ENCODE results near the gene GUCA1A. TPM values are rescaled to one million over a fixed set of nuclear protein-coding genes. Genes with fewer than 3 reads are reported as not detected.
"Not testable (repeated sequence)": the region's sequence is repeated elsewhere in the genome, so short reads cannot be mapped to it uniquely, and the experiment has no call there.

Gene GUCA1A
- polyA plus RNA-seq, 3 donors = 0.07 to 0.24 (median 0.15) TPM

DNA sequence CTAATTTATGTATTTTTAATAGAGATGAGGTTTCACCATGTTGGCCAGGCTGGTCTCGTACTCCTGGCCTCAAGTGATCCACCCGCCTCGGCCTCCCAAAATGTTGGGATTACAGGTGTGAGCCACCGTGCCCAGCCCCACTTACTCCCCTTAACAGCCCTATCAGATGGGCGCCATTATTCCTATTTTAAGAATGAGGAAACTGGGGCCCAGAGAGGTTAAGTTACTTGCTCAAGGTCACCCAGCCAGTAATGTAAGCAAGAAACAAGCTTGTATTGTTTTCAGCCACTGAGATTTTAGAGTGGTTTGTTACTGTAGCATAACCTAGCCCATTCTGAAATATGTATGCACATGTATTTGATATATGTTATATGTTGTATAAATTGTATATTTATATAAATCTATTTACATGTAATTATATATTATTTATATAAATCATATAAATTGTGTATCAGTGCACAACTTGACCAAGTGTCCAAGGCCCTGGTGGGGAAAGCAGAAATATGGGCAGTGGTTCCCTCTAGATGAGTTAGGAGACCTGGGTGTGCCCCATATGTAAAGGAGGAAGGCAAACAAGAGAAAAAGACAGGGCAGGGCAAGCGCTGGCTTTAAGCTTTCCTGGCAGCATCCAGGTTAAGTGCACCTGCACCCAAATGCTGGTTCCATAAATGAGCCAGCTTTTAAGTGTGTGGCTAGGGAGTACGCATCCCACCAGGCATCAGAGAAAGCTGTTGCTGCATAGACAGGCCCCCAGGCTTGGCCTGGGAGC is 1.2 kb upstream of the GUCA1A start:
- no peak for DNase-seq (ENCODE audit: low read depth in 3 of 3, low spot score in 2 of 3)

DNA sequence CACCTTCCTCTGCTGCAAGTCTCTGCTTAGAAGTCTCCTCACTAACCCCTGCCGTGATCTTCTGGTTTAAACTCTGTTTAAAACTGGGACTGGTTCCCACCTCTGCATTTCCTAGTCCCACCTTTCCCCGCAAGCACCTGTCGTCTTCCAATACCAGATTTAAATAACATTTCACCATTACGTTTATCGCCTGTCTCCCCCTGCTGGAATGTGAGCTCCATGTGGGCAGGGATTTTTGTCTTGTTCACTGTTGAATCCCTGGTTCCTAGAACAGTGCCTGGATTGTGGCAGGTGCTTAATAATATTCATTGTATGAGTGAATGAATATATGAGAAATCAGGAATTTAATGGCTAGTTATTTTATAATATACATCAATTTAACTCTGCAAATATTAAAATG is 2.7 kb downstream of the GUCA1A start:
- no peak for DNase-seq (ENCODE audit: low read depth in 3 of 3, low spot score in 2 of 3)

DNA sequence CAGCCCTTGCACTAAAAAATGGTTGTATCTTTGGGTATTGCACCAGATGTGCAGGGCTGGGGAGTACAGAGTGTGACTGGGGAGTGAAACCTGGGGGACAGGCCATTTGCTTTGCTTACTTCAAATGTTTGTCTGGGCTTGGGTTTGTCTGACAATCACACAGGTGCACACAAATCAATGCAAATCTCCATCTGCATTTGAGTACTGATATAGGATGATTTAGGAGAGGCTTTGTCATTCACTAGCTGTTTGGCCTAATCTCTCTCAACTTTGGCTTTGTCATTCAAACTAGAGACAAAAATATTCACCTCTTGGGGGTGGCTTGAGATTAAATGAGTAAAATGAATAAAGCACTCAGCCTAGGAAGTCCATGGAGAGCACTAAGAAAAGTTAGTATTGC is 3.8 kb downstream of the GUCA1A start:
- DNase-seq (ENCODE audit: low read depth in 3 of 3, low spot score in 2 of 3) = no peak

DNA sequence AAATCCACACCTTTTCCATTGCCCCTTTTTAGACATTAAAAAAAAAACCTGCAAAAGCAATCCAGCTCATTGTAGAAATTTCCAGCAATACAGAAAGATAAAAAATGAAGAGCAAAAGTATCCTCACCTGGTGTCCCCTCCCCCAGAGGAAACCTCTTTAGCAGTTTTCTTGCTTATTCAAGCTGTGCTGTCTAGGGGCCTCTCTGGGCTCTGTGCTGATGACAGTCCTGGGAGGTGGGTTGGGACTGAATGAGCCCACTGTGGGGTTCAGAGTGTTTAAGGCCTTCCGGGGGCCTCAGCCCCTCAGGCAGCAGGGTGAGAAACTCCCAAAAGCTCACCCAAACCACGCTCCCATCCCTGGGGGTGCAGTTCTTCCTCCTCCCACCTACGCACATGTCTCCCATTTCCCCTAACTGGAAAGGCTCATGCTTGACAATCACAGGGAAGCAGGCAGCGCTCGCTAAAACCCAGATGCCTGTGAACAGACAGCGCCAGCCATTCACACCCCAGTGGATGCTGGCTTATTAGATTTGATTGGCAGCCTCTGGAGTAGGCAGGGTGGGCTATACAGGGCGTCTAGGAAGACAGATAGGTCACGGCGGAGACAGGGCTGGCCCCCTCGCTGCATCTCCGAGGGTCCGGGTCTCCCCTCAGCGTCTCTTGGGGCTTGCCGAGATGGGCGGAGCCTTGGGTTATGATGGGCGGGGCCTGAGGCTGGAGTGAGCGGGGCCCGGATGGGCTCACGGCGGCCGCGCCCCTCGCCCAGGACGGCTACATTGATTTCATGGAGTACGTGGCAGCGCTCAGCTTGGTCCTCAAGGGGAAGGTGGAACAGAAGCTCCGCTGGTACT is 4.6 kb downstream of the GUCA1A start:
- no peak for DNase-seq (ENCODE audit: low read depth in 3 of 3, low spot score in 2 of 3)

DNA sequence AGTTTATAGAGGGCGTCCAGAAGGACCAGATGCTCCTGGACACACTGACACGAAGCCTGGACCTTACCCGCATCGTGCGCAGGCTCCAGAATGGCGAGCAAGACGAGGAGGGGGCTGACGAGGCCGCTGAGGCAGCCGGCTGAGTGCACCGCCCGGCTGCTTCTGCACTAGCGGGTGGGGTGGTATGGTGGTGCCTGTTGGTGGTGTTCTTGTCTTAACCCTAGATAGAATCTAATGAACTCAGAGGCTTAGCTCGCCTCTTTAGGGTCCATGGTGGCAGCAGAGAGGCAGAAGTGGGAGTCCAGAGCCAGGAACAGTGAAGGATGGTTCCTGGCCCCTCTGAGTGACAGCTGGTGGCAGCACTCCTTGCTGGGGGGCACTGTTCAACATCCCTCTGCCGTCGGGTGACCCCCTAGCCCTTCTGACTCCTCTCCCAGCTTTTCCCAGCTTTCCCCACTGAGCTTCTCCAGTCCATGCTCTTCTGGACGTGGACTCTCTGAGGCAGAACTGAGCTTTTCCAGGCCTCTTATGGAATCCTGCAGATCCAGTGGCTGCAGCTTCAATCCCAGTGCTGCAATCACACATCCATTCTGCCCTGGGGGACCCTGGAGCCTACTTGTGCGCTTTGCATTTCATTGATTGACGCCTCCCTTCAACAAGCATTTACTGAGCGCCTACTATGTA is 6.2 kb downstream of the GUCA1A start:
- no peak for DNase-seq (ENCODE audit: low read depth in 3 of 3, low spot score in 2 of 3)

DNA sequence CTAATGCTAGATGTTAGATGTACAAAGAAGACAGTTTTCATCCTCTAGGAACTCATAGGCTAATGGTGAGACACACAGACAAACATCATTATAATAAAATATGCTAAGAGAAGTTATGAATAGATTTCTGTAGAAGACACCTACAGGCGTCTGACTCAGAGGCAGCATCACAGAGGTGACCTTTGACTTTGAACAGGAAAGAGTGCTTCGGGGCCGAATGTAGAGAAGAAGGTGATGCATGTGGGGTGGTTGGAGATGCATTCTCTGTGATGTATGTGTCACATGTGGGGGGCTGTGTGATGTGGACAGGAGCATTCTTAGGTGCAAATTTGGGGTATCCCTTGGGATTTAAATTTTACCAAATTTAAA is 6.8 kb downstream of the GUCA1A start:
- no peak for DNase-seq (ENCODE audit: low read depth in 3 of 3, low spot score in 2 of 3)

- no peak for DNase-seq (ENCODE audit: low read depth in 3 of 3, low spot score in 2 of 3)
These were observed 8.9 kb downstream of the GUCA1A start for GRCh38 chr6:42182101-42182500.

GRCh38 chr6:42184475-42184874 is 11.3 kb downstream of the GUCA1A start:
- DNase-seq (ENCODE audit: low read depth in 3 of 3, low spot score in 2 of 3) = no peak

GRCh38 chr6:42185597-42185996 is 12.4 kb downstream of the GUCA1A start:
- DNase-seq (ENCODE audit: low read depth in 3 of 3, low spot score in 2 of 3) = peak in 2 of 3 donors; percentile 49 to 65

- DNase-seq (ENCODE audit: low read depth in 3 of 3, low spot score in 2 of 3) = no peak
These were observed 15.2 kb downstream of the GUCA1A start for GRCh38 chr6:42188406-42188805.

GRCh38 chr6:42190554-42191183 is 17.5 kb downstream of the GUCA1A start:
- no peak for DNase-seq (ENCODE audit: low read depth in 3 of 3, low spot score in 2 of 3)

GRCh38 chr6:42192385-42192784 is 19.2 kb downstream of the GUCA1A start:
- not testable (repeated sequence) for DNase-seq (ENCODE audit: low read depth in 3 of 3, low spot score in 2 of 3)

- DNase-seq (ENCODE audit: low read depth in 3 of 3, low spot score in 2 of 3) = no peak
These were observed 20.3 kb downstream of the GUCA1A start for GRCh38 chr6:42193491-42193894.

- no peak for DNase-seq (ENCODE audit: low read depth in 3 of 3, low spot score in 2 of 3)
These were observed 20.9 kb downstream of the GUCA1A start for GRCh38 chr6:42194056-42194455.

- DNase-seq (ENCODE audit: low read depth in 3 of 3, low spot score in 2 of 3) = no peak
These were observed 22.3 kb downstream of the GUCA1A start for GRCh38 chr6:42195415-42195814.

DNA sequence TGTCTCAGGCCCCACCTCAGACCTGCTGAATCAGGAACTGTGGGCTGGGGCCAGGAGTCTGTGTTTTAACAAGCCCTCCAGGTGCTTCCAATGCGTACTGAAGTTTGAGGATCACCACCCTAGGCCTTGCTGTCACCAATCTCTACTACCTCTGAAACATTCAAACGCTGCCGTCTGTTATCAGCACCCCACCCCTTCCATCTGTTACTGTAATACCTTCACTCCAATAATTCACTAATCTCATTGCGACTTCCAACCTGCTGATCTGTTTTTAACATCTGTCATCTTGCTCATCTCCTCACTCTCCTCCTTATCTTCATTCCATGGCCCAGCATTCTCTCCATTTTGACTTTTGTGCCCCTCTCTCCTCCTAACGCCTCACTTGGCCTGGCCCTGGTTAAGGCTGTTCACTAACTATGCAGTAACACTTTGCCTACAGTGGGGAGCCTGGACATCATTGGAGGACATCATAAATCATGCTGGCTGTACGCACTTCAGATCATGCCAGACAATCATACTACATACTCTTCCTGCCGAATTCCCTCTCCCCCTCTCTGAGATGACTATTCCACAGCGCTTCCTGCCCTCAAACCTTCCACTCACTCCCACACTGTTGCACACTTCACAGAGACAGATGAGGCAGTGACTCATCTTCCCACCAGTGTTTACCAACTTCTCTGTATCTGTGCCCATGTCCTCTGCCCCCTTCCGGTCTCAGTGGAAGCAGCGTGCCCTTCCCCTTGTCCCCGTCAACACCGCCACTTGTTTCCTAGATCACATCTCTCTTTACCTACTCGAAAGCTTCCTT is 24.6 kb downstream of the GUCA1A start:
- no peak for DNase-seq (ENCODE audit: low read depth in 3 of 3, low spot score in 2 of 3)

- DNase-seq (ENCODE audit: low read depth in 3 of 3, low spot score in 2 of 3) = no peak
These were observed 26.2 kb downstream of the GUCA1A start for GRCh38 chr6:42199106-42199981.

GRCh38 chr6:42200035-42200434 is 26.9 kb downstream of the GUCA1A start:
- DNase-seq (ENCODE audit: low read depth in 3 of 3, low spot score in 2 of 3) = no peak

- DNase-seq (ENCODE audit: low read depth in 3 of 3, low spot score in 2 of 3) = no peak
These were observed 28.2 kb downstream of the GUCA1A start for GRCh38 chr6:42201382-42201781.

Data from right renal cortex interstitium (tissue), 3 donors.